Activated CD8-positive, alpha-beta memory T cell treated with anti-CD3 and anti-CD28 coated beads, Interleukin-2, amount 50 U/mL, for 24 hours (primary cell): ENCODE results near the gene CTU2.
A peak's percentile ranks its signal among the peaks of the same experiment; 100 is the strongest.

ENCODE experiments used
- DNase-seq: peaks from one replicate; pipeline ENCODE4 v3.0.0-alpha.2; 2020; ENCODE audit errors: extremely low read depth

Gene CTU2

DNA sequence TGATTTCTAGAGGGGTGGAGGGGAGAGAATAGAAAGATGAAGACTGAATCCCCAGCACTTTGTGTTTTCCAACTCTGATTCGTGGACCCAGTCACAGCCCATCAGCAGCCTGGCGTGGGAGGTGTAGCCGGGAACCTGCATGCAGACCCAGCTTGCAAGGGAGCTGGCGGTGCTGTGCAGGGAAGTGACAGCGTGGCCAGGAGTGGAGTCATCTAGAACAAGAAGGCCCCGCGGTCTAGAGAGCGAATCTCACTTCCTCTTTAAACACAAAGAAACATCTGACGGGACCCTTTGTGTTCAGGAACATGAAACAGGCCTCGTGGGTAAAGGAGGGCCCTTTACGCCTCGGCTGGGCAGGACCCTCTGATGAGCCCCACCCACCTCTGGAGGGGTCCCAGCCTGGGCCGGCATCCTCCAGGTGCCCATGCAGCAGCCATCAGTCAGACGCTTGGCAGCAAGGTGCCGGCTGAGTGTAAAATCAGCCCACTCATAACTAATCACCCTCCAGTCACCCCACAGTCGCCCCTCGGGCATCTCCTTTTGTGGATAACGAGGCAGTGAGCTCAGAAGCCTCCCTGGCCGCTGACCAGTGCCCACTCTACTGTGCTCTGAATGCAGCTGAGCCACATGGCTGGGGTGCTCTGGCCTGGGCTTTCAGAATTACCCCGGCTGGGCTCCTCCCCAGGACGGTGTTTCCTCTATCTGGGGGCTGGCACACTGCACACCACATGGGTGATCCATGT, 24.4 kb upstream of the CTU2 start:
- no peak for DNase-seq

DNA sequence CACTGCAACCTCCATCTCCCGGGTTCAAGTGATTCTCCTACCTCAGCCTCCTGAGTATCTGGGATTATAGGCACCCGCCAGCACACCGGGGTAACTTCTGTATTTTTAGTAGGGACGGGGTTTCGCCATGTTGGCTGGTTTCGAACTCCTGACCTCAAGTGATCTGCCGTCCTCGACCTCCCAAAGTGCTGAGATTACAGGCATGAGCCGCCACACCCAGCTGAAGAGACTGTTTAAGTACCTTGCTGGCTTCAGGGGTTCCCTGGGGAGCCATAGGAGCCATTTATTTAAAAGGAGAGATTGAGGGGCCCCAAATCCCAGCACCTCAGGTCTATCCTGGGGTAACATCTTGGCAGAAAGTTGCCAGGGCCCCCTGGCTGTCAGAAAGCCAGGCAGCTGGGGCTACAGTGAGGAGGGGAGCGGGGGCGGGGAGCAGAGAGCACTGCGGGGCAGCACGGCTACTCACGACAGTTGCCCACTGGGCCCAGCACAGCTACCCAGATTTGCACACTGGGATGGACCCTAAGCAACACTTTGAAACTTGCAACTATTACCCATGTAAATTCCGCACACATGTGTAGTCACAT, 21.6 kb upstream of the CTU2 start:
- no peak for DNase-seq

DNA sequence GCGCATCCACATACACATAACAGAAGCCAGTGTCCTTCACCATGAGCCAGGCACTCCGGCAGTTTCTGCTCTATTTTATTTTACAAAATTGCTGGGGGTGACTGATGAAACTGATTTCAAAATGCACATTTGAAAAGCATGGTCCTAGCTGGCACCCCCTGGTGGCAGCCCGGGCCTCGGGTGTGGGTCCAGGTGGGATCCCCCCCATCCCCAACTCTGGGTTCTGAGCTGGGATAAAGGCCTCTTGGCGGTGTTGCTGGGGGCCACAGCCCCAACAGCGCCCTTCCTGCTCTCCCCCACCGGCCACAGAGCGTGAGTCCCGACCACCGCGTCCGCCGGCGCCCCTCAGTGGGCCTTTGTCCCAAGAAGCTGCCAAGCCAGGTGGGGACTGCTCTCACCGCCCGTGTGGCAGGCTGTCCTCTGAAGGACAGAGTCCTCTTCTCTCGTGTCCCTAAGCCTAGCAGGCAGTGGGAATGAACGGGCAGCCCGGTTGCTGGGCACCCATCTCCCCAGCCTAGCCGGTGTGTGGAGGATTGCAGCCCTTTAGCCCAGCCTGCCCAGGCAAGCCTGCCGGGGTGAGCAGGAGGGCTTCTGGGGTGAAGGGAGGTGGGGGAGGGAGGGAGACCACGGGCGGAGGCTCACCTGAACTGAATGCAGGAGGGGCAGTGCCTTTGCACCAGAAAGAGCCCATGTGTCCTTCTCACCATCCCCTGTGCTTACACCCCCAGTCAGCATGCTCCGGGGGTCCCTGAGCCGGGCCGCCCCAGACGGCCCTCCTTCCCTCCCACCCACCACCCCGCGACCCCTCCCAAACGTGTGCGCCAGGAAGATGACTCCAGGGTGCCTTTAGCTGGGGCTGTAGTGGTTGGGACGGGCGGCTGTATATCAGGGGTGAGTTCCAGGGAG, 20.9 kb upstream of the CTU2 start:
- no peak for DNase-seq

DNA sequence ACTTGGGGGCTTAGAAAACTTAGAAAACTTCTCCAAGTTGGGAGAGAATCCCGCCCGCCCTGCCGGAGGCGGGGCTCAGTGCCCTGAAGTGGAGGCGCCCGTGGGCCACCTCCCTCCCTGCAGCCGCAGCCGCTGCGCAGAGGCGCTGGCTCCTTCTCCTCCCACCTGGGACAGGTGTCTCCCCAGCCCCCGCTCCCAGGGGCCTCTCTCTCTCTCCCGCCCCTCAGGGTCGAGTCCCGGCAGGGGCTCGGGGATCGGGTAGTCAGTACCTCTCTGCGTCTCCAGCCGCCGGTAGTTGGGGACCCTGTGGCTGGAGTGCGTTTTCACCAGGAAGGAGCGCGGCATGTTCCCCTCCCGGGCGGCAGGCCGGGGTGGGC, 20.3 kb upstream of the CTU2 start:
- DNase-seq: no peak

DNA sequence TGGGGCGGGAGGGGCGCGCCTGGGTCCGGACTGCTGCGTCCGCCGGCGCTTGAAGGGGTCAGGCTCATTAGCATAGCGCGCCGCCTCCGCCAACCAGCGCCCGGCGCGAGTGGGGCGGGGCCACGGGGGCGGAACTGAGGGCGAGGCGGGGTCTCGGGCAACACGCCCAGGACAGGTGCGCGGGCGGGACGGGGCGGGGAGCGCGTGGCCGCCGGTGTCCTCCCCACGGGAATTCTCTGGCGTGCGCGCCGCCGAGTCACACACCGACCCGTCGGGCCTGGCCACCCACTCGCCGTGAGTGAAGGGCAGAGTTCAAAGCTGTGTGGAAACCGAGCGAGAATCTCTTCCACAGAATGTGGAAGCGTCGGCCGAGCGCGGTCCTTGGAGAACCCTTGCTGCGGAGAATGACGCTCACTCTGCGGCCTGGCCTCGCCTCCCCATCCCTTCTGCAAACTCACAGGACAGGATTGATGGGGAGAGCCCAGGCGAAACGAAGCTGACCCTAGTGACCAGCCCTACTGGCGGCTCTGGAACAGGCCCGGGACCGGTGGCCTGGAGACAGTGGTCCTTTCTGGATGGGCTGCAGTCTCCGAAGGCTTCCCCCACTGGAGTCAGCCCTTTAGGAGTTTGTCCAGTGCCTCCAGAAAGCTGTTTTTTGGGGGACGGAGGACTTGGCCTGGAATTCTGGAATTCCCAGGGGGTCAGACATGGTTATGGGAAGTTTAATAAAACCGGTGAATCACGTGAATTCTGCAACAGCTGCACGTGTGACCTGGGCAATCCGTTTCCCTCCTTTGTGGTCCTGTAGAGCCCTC, 19.7 kb upstream of the CTU2 start, which contains the start of gene SNAI3:
TSS of gene SNAI3 (minus strand) at position 69 of the 815 bp plus-strand sequence. CDS start 101 bp downstream, outside the sequence.
- peak; percentile 61 for DNase-seq

DNA sequence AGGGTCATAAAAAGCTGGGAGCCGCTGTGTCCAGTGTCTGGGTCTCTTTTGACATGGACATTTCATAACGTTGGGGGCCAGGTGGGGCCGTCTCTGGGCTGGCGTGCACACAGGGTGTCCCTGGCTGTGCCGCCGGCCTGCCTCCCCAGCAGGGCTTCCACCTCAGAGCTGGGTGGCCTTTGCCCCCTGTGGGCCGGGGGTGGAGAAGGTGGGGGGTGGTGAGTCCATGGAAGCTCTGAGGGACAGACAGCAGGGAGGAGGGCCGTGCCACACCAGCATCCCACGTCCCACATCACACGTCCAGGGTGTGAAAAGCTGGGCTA, 19.1 kb upstream of the CTU2 start:
- DNase-seq: no peak

DNA sequence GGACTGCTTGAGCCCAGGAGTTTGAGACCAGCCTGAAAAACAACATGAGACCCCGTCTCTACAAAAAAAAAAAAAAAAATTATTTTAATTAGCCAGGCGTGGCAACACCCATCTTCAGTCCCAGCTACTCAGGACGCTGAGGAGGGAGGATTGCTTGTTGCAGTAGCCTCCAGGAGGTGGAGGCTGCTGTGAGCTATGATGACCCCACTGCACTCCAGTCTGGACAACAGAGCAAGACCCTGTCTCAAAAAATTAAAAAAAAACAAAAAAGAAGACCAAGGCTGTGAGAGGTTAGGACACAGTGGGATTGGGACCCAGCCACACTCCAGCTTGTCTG, 18.7 kb upstream of the CTU2 start:
- no peak for DNase-seq

DNA sequence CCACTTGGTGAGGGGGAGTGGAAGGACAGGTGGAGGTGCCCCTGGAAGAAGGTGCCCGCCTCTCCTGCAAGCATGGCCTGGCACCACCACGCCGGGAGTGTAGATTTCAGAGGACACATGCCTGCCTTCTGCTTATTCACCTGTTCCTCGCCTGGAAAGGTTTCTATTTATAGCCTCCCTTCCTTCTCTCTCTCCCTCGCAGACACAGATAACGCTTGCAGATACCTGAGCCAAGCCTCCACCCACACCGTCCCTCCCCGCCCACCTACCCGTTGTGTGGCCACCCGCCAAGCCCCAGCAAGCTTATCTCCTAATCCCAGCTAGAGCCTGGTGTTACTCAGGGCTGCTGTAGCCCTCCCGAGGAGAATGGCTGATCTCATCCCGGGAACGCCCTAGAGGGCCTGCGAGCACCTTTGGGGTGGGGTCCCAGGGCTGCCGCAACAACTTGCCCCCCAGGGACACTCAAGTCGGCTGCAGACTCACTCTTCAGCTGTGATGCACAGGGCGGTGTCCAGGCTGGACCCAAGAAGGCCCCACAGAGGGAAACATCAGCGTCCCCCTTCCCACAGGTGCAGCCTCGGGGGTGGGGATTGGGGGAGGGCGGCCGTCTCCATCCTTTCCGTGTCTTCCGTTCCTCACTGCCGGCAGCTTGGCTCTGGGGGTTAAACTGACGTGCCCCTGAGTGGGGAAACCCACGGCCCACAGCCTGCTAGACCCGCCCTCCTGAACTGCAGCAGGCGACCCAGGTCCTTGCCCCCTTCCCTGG, 18.1 kb upstream of the CTU2 start:
- DNase-seq: no peak

DNA sequence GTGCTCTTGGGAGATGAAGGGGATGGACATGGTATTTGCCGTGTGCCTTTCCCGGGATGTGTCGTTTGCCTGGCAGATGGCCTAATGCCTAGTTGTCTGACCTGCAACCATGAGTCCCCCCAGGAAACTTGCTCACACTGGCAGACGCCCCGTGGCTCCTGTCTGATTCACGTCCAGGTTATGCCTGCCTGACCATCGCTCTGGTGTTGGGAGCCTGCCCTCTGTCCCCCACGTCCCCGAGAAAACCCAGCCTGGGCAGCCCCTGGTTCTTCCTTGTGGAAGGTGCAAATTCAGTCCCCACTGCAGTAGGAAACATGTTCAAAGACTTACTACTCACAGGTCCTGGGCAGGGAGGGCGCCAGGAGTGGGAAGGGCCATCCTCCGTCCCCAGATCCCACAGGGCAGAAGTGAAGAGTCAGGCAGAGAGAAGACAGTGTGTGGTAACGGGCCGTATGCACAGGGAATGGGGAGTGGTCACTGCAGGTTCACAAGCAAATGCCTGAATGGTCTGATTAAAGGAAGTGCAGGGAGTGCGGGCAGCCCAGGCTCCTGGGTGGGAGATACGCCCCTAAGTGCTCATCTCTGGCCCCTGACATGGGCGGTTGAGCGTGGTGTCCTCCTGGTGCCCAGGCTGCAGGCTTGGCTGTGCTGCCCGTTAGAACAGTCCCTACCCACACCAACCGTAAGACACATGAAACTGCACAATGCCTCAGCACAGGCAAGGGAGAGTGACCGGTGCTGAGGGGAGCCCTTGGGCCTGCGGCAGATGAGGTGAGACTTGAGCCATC, 15.8 kb upstream of the CTU2 start:
- DNase-seq: no peak

DNA sequence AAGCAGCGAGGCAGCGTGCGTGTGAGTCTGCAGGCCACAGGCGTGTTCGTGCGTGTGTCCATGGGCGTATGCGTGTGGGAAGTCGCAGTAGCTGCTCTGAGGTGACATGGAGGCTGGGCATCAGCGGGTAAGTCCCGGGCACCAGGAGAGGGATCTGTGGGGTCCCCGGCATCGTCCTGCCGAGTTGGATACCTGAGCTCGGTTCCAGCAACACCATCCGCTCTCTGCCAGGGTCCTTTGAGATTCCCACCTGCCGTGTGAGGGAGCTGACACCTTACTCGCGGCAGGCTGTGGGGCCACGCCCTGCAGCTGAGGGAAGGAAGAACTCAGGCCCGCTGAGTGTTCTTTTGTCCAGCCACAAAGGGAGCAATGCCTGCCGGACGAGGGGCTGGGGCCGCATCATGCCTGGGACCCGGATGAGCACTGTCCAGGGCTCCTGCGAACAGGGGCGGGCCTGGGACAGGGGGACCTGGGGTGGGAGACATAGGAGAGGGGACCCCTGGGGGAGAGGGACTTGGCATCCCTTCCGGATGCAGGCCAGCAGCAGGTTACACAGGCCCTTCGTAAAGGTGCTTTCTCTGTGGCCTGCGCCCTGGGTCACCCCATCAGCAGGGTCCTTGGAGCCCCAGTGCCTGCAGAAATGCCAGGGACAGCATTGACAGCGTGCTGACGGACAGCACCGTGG, 15.0 kb upstream of the CTU2 start:
- DNase-seq: no peak

DNA sequence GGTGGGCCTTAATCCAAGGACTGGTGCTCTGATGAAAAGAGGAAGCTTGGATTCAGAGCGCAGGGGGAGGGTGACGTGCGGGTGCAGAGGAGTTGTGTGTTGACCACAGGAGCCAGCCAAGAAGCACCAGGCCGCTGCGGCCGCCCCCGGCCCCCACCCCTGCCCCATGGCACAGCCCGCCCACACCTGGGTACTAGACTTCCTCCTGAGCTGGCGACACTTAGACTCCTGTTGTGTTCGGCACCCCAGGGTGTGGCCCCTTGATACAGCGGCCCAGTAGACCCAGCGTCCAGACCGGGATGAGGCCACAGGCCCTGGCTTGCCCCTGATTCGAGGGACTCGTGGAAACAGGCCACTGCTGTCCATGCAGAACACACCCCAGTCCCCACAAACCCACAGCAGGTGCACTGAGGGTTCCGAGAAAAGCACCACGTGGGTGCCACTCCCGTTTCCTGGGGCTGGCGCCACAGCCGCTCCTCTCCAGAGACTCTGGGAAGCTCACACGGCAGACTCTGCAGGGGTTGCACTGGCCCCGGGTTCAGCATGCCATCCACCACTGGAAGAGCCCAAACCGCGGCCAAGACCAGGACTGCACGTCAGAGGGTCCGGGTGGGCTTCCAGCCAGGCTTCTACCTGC, 14.3 kb upstream of the CTU2 start:
- DNase-seq: no peak

DNA sequence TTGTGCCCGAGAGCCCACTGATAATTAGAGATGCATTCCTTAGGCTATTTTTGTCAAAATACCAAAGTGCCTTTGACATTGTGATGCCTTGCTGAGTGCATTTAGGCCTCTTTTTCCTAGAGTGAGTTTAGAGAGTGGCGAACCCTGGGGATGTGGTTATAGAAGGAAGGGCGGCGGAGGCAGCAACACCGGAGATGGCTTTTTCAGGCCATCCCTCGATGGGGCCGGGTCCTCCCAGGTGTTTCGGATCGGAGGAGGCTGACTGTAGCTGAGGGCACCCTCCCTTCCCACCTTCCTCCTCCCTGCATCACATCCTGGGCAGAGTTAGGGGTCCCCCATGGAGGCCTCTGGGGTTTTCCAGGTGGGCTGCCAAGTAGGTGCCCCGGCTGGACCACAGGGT, 13.4 kb upstream of the CTU2 start:
- no peak for DNase-seq

DNA sequence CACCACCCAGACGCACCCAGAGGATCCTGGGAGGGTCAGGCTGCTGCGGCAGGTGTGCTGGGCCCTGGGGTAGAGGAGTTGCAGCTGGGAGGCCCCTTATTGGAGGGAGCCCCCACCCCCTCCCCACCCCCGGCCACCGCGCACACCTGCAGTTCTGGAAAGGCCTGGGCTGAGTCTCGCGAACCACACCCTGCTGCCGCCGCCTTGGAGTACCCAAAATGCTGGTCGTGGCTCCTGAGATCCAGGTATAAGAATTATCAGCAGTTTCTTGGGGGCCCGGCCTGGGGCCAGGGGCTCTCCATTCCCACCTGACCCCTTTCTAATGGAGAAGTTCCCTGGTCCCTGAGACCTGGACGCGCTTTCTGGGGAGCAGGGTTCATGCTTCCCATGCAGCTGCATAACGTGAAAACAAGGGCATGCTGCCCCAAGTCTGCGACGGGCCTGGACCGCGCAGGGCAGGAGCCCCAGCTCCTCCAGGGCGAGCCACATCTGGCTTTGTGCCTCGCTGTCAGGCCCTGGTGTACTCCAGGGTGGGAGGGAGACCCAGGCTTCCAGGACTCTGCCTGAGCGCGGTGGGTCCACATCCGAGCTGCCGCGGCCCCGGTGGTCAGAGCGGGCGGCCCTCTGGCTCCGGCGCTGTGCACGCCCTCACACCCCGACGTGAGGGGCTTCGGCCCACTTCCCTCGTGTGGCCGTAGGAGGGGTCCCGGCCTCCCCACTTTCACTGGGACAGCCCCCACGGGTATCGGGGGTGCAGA, 12.7 kb upstream of the CTU2 start:
- DNase-seq: no peak

DNA sequence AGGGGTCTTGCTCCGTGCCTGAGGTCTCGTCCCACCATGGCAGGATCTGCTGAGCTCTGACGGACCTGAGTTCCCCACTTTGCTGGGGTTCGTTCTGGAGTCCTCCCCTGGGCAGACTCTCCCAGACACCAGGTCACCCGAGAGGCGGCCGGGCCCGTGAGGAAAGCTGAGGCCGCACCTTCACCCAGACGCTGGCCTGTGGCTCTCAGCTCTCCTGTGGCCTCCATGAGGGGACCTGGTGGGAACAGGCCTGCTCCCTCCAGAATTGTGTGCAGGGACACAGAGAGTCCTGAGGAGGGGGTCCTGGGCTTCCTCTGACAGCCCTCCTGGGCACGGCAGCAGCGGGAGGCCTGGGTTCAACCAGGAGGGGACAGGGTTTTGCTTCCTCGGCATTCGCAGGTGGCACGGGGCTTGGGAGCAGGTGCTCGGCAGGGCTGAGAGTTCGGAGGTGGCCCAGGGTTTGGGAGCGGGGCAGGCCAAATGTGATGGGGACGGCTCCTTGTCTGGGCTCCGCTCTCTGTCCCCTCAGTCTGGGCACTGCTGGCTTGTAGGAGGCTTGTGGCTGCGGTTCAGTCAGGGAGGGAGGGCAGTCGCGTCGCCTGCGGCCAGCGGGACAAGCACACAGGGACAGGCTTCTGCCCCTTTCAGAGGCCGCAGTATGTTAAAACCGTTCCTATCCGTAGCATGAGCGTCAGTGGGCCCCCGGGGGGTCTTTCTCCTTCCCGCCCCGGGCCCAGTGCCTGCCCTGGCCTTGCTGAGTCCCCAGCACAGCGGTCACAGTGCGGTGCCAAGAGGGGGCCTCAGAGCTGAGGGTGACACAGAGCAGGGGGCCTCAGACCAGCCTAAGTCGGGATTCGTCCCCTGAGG, 11.8 kb upstream of the CTU2 start:
- no peak for DNase-seq

DNA sequence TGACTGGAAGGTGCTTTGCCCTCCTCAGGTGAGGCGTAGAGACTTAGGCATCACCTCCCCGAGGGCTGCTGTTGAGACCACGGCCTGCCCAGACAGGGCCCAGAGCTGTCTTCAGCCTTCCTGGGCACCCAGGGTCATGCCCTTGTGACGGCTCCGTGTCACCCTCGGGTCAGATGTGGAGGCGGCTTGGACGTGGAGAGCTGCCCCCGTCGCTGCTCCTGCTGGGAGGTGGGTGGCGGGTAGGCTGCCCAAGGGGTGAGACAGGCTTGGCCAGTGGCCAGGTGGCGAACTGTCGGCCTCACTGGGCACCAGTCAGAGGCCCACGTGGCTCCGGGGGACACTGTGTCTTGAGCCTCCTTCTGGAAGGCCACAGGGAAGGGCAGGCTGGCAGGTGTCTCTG, 11.1 kb upstream of the CTU2 start:
- no peak for DNase-seq

DNA sequence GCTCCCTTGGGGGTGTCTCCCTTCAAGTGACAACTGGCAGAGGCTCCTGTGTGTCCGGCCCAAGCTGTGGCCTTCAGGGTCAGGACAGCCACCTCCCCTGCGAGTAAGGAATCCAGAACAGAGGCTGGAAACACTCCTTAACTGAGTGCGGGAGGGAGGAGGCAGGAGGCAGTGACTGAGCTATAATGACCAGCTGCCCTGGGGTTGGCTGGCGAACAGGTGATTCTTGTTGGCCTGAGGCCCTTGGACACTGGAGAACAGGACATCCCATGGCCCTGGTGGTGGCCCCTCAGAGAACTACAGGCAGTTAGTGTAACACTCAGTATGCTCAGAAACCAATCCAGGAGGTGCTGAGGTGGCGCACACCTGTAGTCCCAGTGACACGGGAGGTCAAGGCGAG, 10.6 kb upstream of the CTU2 start:
- DNase-seq: no peak

DNA sequence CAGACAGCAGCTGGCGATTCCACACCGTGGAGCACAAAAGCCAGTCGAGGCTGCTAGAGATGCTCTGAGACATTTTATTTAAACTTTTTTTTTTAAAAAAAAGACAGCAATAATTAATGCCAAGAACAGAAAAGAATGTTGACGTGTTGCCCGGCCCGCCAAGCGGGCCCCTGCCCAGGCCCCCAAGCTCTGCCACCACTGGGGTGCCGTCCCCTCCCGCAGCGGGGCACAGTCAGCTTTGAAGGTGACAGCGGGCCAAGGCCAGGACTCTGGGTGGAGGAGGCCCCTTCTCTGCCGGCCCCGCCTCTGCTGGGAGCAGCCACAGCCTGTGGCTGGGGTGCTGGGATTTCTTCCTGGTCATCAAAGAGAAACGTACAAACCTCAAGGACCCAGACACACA, 9.9 kb upstream of the CTU2 start:
- no peak for DNase-seq
